HG03460 (cell line): ENCODE measurements around the gene RHOU.

Experiments used
- ATAC-seq: cut with Tn5 transposase; IDR thresholded peaks from one replicate; pipeline ENCODE4 v1.9.1; 2021; ENCODE audit not compliant: unreplicated experiment

Gene RHOU

DNA sequence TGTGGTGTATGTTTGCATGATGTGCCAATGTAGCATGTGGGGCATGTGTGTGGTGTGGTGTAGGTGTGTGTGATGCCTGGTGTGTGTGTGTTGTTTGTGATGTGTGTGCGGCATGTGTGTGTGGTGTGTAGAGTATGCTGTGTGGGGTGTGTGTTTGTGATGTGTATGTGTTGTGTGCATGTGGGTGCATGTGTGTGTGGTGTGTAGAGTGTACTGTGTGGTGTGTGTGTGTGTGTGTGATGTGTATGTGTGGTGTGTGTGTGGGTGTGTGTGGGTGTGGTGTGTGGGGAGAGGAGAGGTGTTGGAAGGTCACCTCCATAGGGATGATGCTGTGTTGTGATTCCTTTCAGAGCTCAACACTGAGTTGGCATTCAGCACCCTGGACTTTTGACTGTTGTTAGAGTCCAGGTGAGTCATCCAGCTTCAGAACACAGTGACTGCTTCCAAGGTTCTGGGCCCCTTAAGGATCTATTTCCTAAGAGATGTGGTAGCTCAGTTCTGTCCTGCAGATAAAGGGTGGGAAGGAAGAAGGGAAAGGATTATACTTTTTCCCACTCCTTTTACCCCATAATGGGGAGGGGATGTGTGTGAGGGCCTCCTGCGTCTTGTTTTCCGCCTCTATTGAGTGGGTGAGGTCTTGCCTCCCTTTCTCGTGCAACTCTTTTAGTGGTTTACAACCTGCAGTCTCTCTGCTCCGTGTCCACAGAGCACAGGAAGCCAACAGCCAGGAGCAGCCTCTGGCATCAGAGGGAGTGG, 47.6 kb downstream of the RHOU start:
- ATAC-seq = no peak

- ATAC-seq = no peak
These were observed 48.2 kb downstream of the RHOU start for GRCh38 chr1:228783418-228784040.

GRCh38 chr1:228784181-228784580, 48.9 kb downstream of the RHOU start:
- no peak for ATAC-seq

- ATAC-seq = no peak
These were observed 50.4 kb downstream of the RHOU start for GRCh38 chr1:228785366-228786330.

DNA sequence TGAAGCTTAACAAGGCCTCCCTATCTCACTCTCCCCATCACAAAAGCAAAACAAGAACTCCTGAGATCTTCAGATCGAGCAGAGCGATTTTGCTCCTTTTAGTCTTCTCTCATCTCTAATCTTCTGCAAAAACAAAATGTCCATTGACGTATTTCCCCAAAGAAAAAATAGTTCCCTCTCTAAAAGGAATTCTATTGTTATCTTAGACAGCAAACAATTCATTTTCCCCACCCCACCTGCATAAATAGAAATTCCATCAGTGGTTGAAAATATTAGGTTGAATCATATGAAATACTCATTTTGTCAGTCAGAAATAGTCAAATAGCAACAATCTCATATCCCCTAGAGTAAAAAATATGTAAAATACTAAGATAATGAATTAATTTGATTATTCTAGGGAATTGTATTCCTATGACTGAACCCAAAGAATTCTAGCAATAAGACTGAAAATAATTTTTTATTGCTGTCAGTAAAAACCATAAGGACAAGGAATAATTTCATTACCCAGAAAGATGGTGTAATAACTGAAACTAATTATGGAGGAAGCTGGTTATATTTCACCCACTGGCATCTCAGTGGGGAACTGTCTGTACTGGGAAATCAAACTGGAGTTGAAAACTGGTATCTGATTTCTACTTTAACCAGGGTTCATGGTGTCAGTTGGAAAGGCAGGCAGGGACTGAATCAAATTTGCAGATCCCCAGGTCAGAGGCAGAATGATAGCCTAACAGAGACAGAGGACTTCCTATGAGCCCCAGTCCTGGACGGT, 51.3 kb downstream of the RHOU start:
- no peak for ATAC-seq

DNA sequence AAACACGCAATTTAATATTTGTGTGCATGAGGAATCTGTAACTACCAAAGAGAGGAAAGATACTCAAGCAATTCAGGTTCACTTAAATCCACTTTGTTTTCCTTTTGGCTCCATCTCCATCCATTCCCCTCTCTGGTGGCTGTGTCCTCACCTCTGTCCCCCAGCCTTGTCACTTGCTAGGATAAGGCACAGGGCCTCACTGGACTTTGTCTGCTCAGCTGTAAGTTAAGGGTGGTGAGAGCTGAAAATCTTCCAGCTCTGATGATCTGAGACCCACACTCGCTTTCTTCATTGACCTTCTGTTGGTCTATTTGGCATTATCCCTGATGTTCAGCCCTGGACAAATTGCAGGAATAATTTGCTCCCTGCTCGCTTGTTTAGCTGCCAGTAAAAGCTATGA, 56.5 kb downstream of the RHOU start:
- no peak for ATAC-seq

- ATAC-seq = no peak
These were observed 57.3 kb downstream of the RHOU start for GRCh38 chr1:228792601-228793000.

GRCh38 chr1:228793032-228793431, 57.8 kb downstream of the RHOU start:
- ATAC-seq = no peak

DNA sequence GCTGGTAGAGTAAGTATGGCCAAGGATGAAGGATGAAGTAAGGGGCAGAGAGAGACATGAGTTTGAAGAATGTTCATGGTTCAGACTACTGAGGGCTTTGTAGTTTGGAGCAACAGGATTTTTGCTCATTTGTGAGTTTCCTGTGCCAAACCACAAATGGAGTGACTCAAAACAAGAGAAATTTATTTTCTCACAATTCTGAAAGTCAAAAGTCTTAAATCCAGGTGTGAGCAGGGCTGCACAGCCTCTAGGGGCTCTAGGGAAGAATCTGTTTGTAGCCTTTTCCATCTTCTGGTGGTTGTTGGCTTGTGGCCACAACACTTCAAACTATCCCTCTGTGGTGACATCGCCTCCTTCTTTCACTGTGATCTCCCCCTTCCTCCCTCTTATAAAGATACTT, 58.9 kb downstream of the RHOU start:
- ATAC-seq = peak; percentile 69

DNA sequence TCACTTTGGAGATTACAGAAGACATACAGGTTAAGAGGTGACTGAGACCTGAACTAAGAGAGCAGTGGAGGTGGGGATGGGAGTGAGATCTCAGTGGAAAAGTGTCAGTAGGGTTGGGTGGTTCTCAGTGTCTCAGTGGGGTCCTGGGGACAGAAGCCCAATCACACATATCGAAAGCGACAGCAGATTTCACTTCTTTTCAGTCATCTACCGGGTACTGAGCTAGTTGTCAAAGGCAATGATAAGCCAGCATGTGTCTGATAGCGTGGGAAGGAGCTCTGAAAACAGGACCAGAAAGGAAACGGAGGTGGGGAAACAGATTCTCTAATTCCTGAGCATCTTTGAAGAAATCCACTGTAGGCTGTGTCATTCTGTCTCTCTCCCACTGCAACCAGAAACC, 59.5 kb downstream of the RHOU start:
- ATAC-seq = no peak

GRCh38 chr1:228795596-228795995, 60.3 kb downstream of the RHOU start:
- ATAC-seq = no peak
